IMR-90 (cell line): ENCODE measurements around the gene CCDC200. TPM values are rescaled to one million over a fixed set of nuclear protein-coding genes. Genes with fewer than 3 reads are reported as not detected.

Source experiments
- ATAC-seq: fragments of 200-7000 bp; cut with Tn5 transposase; 2 replicates; pipeline ENCODE4 v1.9.1; 2020; ENCODE audit warnings: low read depth, mild to moderate bottlenecking, moderate library complexity
- BruUV-seq: library from RNA; stranded (reverse); fragments of 400-500 nt; replicated peaks from 2 replicates; lab custom pipeline; 2021; lab: Mats Ljungman, UMichigan
- CTCF ChIA-PET: fragments of 300-600 bp; formaldehyde crosslinking; extraction: SDS; loops from one replicate; lab custom pipeline; 2021; ENCODE audit warnings: antibody characterized with exemption; lab: Yijun Ruan, JAX
- POLR2A ChIA-PET: fragments of 300-600 bp; sonication (Branson Sonifier 250); formaldehyde crosslinking; loops from one replicate; lab custom pipeline; 2022; ENCODE audit warnings: antibody characterized with exemption; ENCODE audit not compliant: unreplicated experiment; lab: Charles Lee
- DNase-seq: peaks from one replicate; pipeline ENCODE4 v3.0.0; 2013
- H2AFZ ChIP-seq: replicated peaks from 2 replicates; pipeline ENCODE3; 2013; ENCODE audit warnings: low read length, mild to moderate bottlenecking; ENCODE audit not compliant: poor library complexity
- H2AK5ac ChIP-seq: 2 replicates; pipeline ENCODE4 v1.6.1; 2013; ENCODE audit warnings: low read depth, low read length, inconsistent platforms
- H2AK9ac ChIP-seq: replicated peaks from 2 replicates; pipeline ENCODE3; 2013; ENCODE audit warnings: mild to moderate bottlenecking, low read depth, low read length, moderate library complexity; ENCODE audit not compliant: poor library complexity
- H2BK120ac ChIP-seq: 2 replicates; pipeline ENCODE4 v1.6.1; 2013; ENCODE audit warnings: low read depth, low read length, inconsistent platforms
- H2BK15ac ChIP-seq: 3 replicates; pipeline ENCODE4 v1.6.1; 2013; ENCODE audit warnings: low read depth, low read length, inconsistent platforms
- H2BK20ac ChIP-seq: 2 replicates; pipeline ENCODE4 v1.6.1; 2013; ENCODE audit warnings: low read depth, mild to moderate bottlenecking, inconsistent platforms, low read length, moderate library complexity
- H2BK5ac ChIP-seq: 2 replicates; pipeline ENCODE4 v1.6.1; 2013; ENCODE audit warnings: mild to moderate bottlenecking, low read depth, low read length, inconsistent platforms; ENCODE audit not compliant: poor library complexity, severe bottlenecking
- H3K14ac ChIP-seq: replicated peaks from 2 replicates; pipeline ENCODE4 v1.6.1; 2013; ENCODE audit warnings: low read depth, low read length, inconsistent platforms
- H3K18ac ChIP-seq: 2 replicates; pipeline ENCODE4 v1.6.1; 2013; ENCODE audit warnings: low read depth, low read length, control low read depth
- H3K23ac ChIP-seq: 2 replicates; pipeline ENCODE4 v1.6.1; 2013; ENCODE audit warnings: low read depth, low read length, inconsistent platforms
- H3K27ac ChIP-seq: 2 replicates; pipeline ENCODE4 v1.5.1; 2013; ENCODE audit warnings: mild to moderate bottlenecking, control low read depth, low read length; ENCODE audit not compliant: insufficient read depth
- H3K27me3 ChIP-seq: 2 replicates; pipeline ENCODE4 v1.6.1; 2013; ENCODE audit warnings: low read length; ENCODE audit not compliant: control insufficient read depth, insufficient read depth
- H3K36me3 ChIP-seq: 2 replicates; pipeline ENCODE4 v1.6.1; 2013; ENCODE audit warnings: low read length, mixed read lengths; ENCODE audit not compliant: control insufficient read depth, insufficient read depth
- H3K4ac ChIP-seq: 2 replicates; pipeline ENCODE4 v1.6.1; 2013; ENCODE audit warnings: low read depth, low read length, inconsistent platforms
- H3K4me1 ChIP-seq: 2 replicates; pipeline ENCODE4 v1.6.1; 2013; ENCODE audit warnings: low read length, mixed read lengths; ENCODE audit not compliant: control insufficient read depth, insufficient read depth
- H3K4me2 ChIP-seq: 2 replicates; pipeline ENCODE4 v1.6.1; 2013; ENCODE audit warnings: low read depth, mild to moderate bottlenecking, control low read depth, low read length, moderate library complexity
- H3K4me3 ChIP-seq: 2 replicates; pipeline ENCODE4 v1.5.1; 2013; ENCODE audit warnings: low read depth, mild to moderate bottlenecking, control low read depth, low read length, moderate library complexity; ENCODE audit not compliant: insufficient read depth
- H3K56ac ChIP-seq: 2 replicates; pipeline ENCODE4 v1.6.1; 2013; ENCODE audit warnings: low read length, inconsistent platforms; ENCODE audit not compliant: insufficient read depth; ENCODE audit errors: extremely low read depth
- H3K79me1 ChIP-seq, 2 experiments: 2 replicates each; pipeline ENCODE4 v1.6.1; 2013; ENCODE audit warnings: low read length in 2 of 2, inconsistent platforms in 1 of 2, low read depth in 1 of 2
- H3K9ac ChIP-seq: 2 replicates; pipeline ENCODE4 v1.6.1; 2013; ENCODE audit warnings: low read depth, low read length, control low read depth
- H3K9me1 ChIP-seq: 2 replicates; pipeline ENCODE4 v1.6.1; 2013; ENCODE audit warnings: low read length, inconsistent platforms; ENCODE audit not compliant: insufficient read depth
- H3K9me3 ChIP-seq: 2 replicates; pipeline ENCODE4 v1.6.1; 2013; ENCODE audit warnings: low read length; ENCODE audit not compliant: control insufficient read depth, insufficient read depth
- H4K20me1 ChIP-seq: 2 replicates; pipeline ENCODE4 v1.6.1; 2013; ENCODE audit warnings: low read length, inconsistent platforms; ENCODE audit not compliant: insufficient read depth
- H4K5ac ChIP-seq: 2 replicates; pipeline ENCODE4 v1.6.1; 2013; ENCODE audit warnings: mild to moderate bottlenecking, low read depth, low read length, control low read depth
- H4K8ac ChIP-seq, 2 experiments: 2 replicates each; pipeline ENCODE4 v1.6.1; 2013; ENCODE audit warnings: low read depth in 2 of 2, low read length in 2 of 2, control low read depth in 1 of 2, inconsistent platforms in 1 of 2
- H4K91ac ChIP-seq: 2 replicates; pipeline ENCODE4 v1.6.1; 2013; ENCODE audit warnings: low read depth, low read length, inconsistent platforms; ENCODE audit not compliant: insufficient read depth
- CHD1 ChIP-seq: IDR thresholded peaks from 2 replicates; pipeline ENCODE4 v1.6.1; 2012; ENCODE audit warnings: low read depth, low read length, improper control_type of control experiment
- CTCF ChIP-seq: conservative IDR thresholded peaks from 2 replicates; pipeline ENCODE4 v1.5.1; 2012; ENCODE audit warnings: mild to moderate bottlenecking, low read depth, low read length, improper control_type of control experiment
- FOS ChIP-seq: fragments of 150-350 bp; IDR thresholded peaks from 2 replicates; pipeline ENCODE4 v1.6.1; 2016; ENCODE audit warnings: low read depth, low read length
- MAFK ChIP-seq: IDR thresholded peaks from 2 replicates; pipeline ENCODE4 v1.6.1; 2012; ENCODE audit warnings: low read depth, low read length, improper control_type of control experiment
- MAZ ChIP-seq: IDR thresholded peaks from 2 replicates; pipeline ENCODE4 v1.6.1; 2012; ENCODE audit warnings: low read depth, mild to moderate bottlenecking, low read length, improper control_type of control experiment, moderate library complexity, borderline replicate concordance
- MXI1 ChIP-seq: IDR thresholded peaks from 2 replicates; pipeline ENCODE4 v1.6.1; 2012; ENCODE audit warnings: low read depth, mild to moderate bottlenecking, low read length, moderate library complexity, borderline replicate concordance
- POLR2A ChIP-seq: IDR thresholded peaks from 2 replicates; pipeline ENCODE4 v1.6.1; 2012; ENCODE audit warnings: mild to moderate bottlenecking, low read depth, low read length
- RAD21 ChIP-seq: IDR thresholded peaks from 2 replicates; pipeline ENCODE4 v1.6.1; 2012; ENCODE audit warnings: low read length, improper control_type of control experiment
- USF2 ChIP-seq: fragments of 150-350 bp; IDR thresholded peaks from 2 replicates; pipeline ENCODE4 v1.6.1; 2017; ENCODE audit warnings: mild to moderate bottlenecking, antibody characterized with exemption, low read length, low read depth
- WGBS, 2 experiments: methylation state at CpG; one replicate each; pipeline versions ENCODE4 v1.1.5 to v1.1.7; 2013; ENCODE audit warnings: missing lambda C conversion rate in 2 of 2; ENCODE audit not compliant: insufficient read length in 1 of 2; ENCODE audit errors: extremely low coverage in 2 of 2; 5-methylcytosine and 5-hydroxymethylcytosine counted together
- dilution Hi-C: fragments of 300-500 bp; cut with HindIII; formaldehyde crosslinking; loops from one replicate; pipeline ENCODE4 v1.14.3; 2018; ENCODE audit warnings: low sequenced_read_pairs; ENCODE audit not compliant: unreplicated experiment
- in situ Hi-C: fragments of 300-500 bp; cut with MboI; formaldehyde crosslinking; loops from 3 replicates; pipeline ENCODE4 v1.14.3; 2019; ENCODE audit warnings: low sequenced_read_pairs, inconsistent platforms, mixed read lengths
- intact Hi-C: fragments of 100-400 bp; cut with micrococcal nuclease; formaldehyde crosslinking; loops from 2 replicates; pipeline ENCODE4 v1.10.0; 2022
- polyA plus RNA-seq, 3 experiments: library from polyadenylated mRNA; depleted of rRNA; stranded (reverse); fragments of >200 nt; gene quantifications; 2 replicates each; pipeline ENCODE4 v1.2.3, GENCODE V29; 2012; ENCODE audit warnings: low replicate concordance in 1 of 3
- total RNA-seq: library from RNA; depleted of rRNA; stranded (reverse); fragments of >200 nt; gene quantifications from 2 replicates; pipeline ENCODE4 v1.2.3, GENCODE V29; 2012

CCDC200 gene
- total and polyA plus RNA-seq, 2 of the 4 experiments (the other 2 are of a cell fraction) = not detected

GRCh38 chr17:43211480-43212402, 16.7 kb downstream of the CCDC200 start, which contains the start of gene TMEM106A:
TMEM106A (plus strand) TSS chr17:43211875; CDS start chr17:43213042, 1,167 bp downstream.
- peak within 1 kb of the TSS; percentile 84 for H3K27ac ChIP-seq
- in situ Hi-C loops = loop anchor here (25.0 kb wide), 1 partner anchor 101 kb away; no protein-coding TSS in a partner anchor
- peak within 1 kb of the TSS; percentile 81 for H3K56ac ChIP-seq
- no TSS peak for BruUV-seq
- intact Hi-C loops = loop anchor here (1.0 to 10.0 kb wide), 2 partner anchors 105 to 303 kb away; no protein-coding TSS in a partner anchor
- peak within 1 kb of the TSS; percentile 70 for H2BK120ac ChIP-seq
- H2BK5ac ChIP-seq = peak within 1 kb of the TSS; percentile 78
- peaks cover 18 to 46% of the 10 kb centered on the region in 2 experiments for H3K79me1 ChIP-seq
- no peaks in the 10 kb centered on the region for H4K20me1 ChIP-seq
- H3K9me1 ChIP-seq = peaks cover 20% of the 10 kb centered on the region
- H4K8ac ChIP-seq = peak within 1 kb of the TSS; percentile 53 to 96
- dilution Hi-C loops = no loop called here
- H3K36me3 ChIP-seq = peaks cover 30% of the 10 kb centered on the region
- ChIA-PET CTCF (interaction anchor here (1.0 kb wide), 1 partner anchor 98 kb away, joined by 3 read pairs; no protein-coding TSS in a partner anchor), POLR2A (interaction anchor here (0.6 to 1.0 kb wide), 3 partner anchors 9 to 109 kb away, joined by 5 to 12 read pairs (median 6); no protein-coding TSS in a partner anchor)
- H3K4me1 ChIP-seq = peaks cover 16% of the 10 kb centered on the region
- H3K14ac ChIP-seq = peak within 1 kb of the TSS; percentile 95
- peak within 1 kb of the TSS; percentile 79 for H3K9ac ChIP-seq
- peak within 1 kb of the TSS; percentile 94 for H3K4me2 ChIP-seq
- H3K27me3 ChIP-seq = no peaks in the 10 kb centered on the region
- H4K5ac ChIP-seq = peak within 1 kb of the TSS; percentile 98
- H2BK15ac ChIP-seq = peak within 1 kb of the TSS; percentile 54; the same call in 1 of the 3 replicates
- peak within 1 kb of the TSS; percentile 95 for H3K23ac ChIP-seq
- H3K18ac ChIP-seq = peak within 1 kb of the TSS; percentile 42
- DNase-seq (peak; percentile 85), ATAC-seq (peak; percentile 88)
- peak within 1 kb of the TSS; percentile 88 for H2AFZ ChIP-seq
- H2BK20ac ChIP-seq = peak within 1 kb of the TSS; percentile 69; the same call in 1 of the 2 replicates
- peak within 1 kb of the TSS; percentile 92 for H3K4ac ChIP-seq
- H3K4me3 ChIP-seq = peak within 1 kb of the TSS; percentile 74
- H2AK9ac ChIP-seq = peak within 1 kb of the TSS; percentile 96
- no peak for TF ChIP-seq MAFK
- 0 out of 2 replicates have a peak, but pooled peaks have one; percentile 9 for TF ChIP-seq RAD21
- TF ChIP-seq USF2 = no peak
- peak; percentile 71 for TF ChIP-seq POLR2A
- TF ChIP-seq MXI1 = 0 out of 2 replicates have a peak, but pooled peaks have one; percentile 33
- TF ChIP-seq MAZ = no peak
- no peak for TF ChIP-seq FOS
- no peak for TF ChIP-seq CHD1
- TF ChIP-seq CTCF = peak; percentile 30
- H4K91ac ChIP-seq = peak within 1 kb of the TSS; percentile 83
- no peaks in the 10 kb centered on the region for H3K9me3 ChIP-seq
- H2AK5ac ChIP-seq = peak within 1 kb of the TSS; percentile 87
- WGBS, 2 experiments = 0% methylated on average over 6 of the region's 54 CpGs; no CpG with 5 or more reads in 1 of the 2 experiments
